Activated T-cell treated with anti-CD3 and anti-CD28 coated beads, Interleukin-2, amount 50 U/mL, for 72 hours (primary cell): Measurements from ENCODE around the gene U2AF2. TPM values are rescaled to one million over a fixed set of nuclear protein-coding genes. Genes with fewer than 3 reads are reported as not detected.

Source experiments
- ATAC-seq, 2 donors: fragments of 150-1000 bp; cut with Tn5 transposase; replicated peaks in 1 of 2; 2 replicates each; pipeline ENCODE4 v1.10.0; 2021; ENCODE audit warnings: moderate library complexity in 2 of 2, mild to moderate bottlenecking in 1 of 2
- DNase-seq, 2 donors: peaks; one replicate each; pipeline ENCODE4 v3.0.0; 2021 to 2022; ENCODE audit warnings: mixed read lengths in 1 of 2
- H3K27ac Mint-ChIP-seq: one replicate; pipeline ENCODE4 v1.8.0; 2022; ENCODE audit warnings: mild to moderate bottlenecking, moderate library complexity, mixed read lengths
- H3K27me3 Mint-ChIP-seq: one replicate; pipeline ENCODE4 v1.8.0; 2022; ENCODE audit warnings: low read depth, mixed read lengths
- H3K36me3 Mint-ChIP-seq, 2 donors: one replicate each; pipeline ENCODE4 v1.8.0; 2022; ENCODE audit warnings: mixed read lengths in 2 of 2, mild to moderate bottlenecking in 1 of 2; ENCODE audit not compliant: insufficient read depth in 2 of 2
- H3K4me1 Mint-ChIP-seq: one replicate; pipeline ENCODE4 v1.8.0; 2022; ENCODE audit warnings: low read depth, mixed read lengths
- H3K4me3 Mint-ChIP-seq, 2 donors: one replicate each; pipeline ENCODE4 v1.8.0; 2022; ENCODE audit warnings: mild to moderate bottlenecking in 2 of 2, mixed read lengths in 2 of 2, moderate library complexity in 2 of 2
- H3K9me3 Mint-ChIP-seq, 2 donors: one replicate each; pipeline ENCODE4 v1.8.0; 2022; ENCODE audit warnings: mixed read lengths in 2 of 2
- total RNA-seq, 2 donors: library from RNA; stranded (reverse); gene quantifications; one replicate each; pipeline ENCODE4 v1.2.3, GENCODE V29; 2022

Gene U2AF2
- total RNA-seq, 2 donors from 2014 or later, result 128 to 137 TPM

DNA sequence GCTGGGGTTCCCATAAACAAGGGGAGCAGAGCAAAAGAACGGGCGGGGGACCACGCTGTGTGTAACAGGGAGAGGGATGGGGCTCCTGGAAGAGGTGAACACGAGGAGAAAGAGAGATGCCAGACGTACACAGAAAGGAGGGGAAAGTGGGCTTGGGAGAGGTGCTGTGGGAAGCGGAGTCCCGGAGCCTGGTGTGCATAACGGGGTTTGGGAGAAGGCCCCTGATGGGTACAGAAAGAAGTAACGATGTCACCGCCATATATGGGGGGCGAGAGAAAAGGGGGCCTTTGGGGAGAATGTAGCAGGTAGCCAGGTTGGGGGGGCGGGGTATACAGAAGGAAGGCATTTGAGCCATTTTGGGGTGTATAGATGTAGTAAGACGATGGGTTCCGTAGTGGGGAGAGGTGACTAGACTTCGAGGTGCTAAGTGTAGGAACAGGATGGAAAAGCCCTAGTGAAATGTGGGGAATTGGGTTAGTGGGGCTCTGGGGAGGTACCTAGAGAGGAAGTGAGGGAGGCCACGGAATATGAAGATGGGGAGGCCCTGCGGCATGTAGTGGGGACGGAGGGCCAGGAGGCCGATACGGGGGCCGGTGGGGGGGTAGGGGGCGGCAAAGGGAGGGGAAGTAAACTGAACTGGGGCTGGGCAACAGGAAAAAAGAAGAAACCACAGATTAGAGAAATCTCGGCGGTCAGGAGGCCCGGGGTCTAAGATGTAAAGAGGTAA lies 13.2 kb upstream of the U2AF2 start:
- Mint-ChIP-seq H3K36me3 (peaks cover 7 to 20% of the 10 kb centered on the region in 2 donors), H3K4me1 (peaks cover 74% of the 10 kb centered on the region), H3K27me3 (no peaks in the 10 kb centered on the region), H3K9me3 (peaks cover 0 to 2% of the 10 kb centered on the region in 2 donors), H3K4me3 (peak overlapping the region; percentile 89 to 96), H3K27ac (peak overlapping the region; percentile 82)
- DNase-seq, result peak in 1 of 2 donors; percentile 25
- ATAC-seq, result no peak

DNA sequence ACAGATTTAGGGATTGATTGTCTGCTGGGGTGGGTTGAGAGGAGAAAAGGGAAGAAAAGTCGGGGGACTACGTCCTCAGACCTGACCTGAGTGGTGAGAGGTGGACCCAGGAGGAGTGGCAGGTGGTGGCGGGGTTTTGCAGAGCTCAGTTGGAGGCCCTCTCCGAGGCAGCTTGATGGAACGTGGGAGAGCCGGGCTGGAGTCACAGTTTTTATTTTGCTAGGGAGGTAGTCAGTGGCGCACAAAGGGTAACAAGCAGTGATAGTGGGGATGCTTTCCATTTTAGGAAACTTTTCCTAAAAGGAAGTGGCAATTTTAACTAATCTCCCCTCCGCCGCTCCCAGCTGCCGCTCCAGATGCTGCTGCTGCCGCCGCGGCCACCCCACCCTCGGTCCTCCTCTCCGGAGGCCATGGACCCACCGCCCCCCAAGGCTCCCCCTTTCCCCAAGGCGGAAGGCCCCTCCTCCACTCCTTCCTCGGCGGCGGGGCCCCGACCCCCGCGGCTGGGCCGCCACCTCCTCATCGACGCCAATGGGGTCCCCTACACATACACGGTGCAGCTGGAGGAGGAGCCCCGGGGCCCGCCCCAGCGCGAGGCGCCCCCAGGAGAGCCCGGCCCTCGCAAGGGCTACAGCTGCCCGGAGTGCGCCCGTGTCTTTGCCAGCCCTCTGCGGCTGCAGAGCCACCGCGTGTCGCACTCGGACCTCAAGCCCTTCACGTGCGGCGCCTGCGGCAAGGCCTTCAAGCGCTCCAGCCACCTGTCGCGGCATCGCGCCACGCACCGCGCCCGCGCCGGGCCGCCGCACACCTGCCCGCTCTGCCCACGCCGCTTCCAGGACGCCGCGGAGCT lies 12.5 kb upstream of the U2AF2 start:
- Mint-ChIP-seq H3K4me3 (peak overlapping the region; percentile 89 to 96), H3K4me1 (peaks cover 74% of the 10 kb centered on the region), H3K27me3 (no peaks in the 10 kb centered on the region), H3K27ac (peak overlapping the region; percentile 90), H3K36me3 (peaks cover 7 to 22% of the 10 kb centered on the region in 2 donors), H3K9me3 (peaks cover 0 to 2% of the 10 kb centered on the region in 2 donors)
- ATAC-seq (peak in 1 of 2 donors; percentile 10), DNase-seq (peak in 1 of 2 donors; percentile 49)

DNA sequence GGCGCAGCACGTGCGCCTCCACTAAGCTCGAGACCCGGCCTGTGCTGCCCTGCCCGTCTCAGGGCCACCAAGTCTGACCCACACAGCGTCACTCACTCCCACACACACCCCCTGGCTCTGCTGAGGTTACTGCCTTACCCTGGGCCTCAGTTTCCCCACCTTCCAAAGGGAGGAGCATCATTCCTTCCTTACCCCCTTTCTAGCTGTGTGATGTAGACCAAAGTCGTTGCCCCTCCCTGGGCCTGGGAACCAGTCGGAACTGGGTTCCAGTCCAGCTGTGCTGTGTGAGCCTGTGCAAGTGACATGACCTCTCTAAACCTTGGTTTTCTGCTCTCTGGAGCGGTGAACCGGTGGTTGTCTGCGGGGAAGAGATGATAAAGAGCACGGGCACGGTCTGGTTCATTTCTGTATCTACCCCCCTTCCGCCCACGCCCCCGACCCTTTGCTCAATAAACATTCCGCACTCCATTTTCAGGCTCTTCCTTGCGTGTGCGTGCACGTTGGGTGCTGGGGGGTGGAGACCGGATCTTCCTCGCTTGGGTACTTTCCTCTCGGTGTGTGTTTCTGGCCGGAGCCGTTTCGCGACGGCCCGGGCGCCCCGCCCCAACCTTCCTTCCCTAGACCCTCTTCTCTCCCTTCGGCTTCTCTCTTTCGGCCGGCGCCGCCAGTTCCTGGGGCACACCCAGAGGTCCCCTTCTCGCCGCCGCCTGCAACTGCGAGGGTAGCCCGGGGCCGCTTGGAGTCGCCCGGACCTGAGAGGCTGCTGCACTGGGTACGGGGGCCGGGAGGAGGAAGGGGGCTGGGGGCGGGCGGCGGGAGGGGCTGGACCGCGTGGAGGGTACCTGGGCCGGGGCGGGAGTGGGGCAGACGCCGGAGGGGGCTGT lies 11.6 kb upstream of the U2AF2 start, which contains the start of gene ZNF581:
Gene ZNF581 (plus strand): TSS at position 647 of the 884 bp plus-strand sequence. CDS start 923 bp downstream, outside the sequence.
- H3K27ac Mint-ChIP-seq, result peak within 1 kb of the TSS; percentile 90
- H3K36me3 Mint-ChIP-seq, result peaks cover 7 to 19% of the 10 kb centered on the region in 2 donors
- H3K4me3 Mint-ChIP-seq, result peak within 1 kb of the TSS; percentile 89 to 96
- no peaks in the 10 kb centered on the region for H3K27me3 Mint-ChIP-seq
- peak; percentile 84 to 85 for DNase-seq
- peaks cover 71% of the 10 kb centered on the region for H3K4me1 Mint-ChIP-seq
- peaks cover 0 to 2% of the 10 kb centered on the region in 2 donors for H3K9me3 Mint-ChIP-seq
- ATAC-seq, result peak; percentile 56 to 64

DNA sequence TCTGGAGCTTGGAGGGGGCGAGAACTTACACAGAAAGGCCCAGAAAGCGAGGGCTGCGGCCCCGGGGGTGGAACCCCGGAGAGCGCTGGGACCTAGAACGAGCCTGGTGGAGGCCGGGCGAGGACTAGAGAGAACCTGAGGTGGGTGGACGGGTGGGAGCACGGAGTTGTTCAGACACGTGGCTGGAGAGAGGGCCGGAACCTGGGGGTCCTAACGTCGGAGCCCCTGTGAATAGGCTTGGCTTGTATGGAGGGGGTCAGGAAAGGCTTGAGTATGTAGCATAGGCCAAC lies 11.0 kb upstream of the U2AF2 start:
- Mint-ChIP-seq H3K27ac (peak overlapping the region; percentile 88), H3K4me1 (peaks cover 69% of the 10 kb centered on the region), H3K9me3 (peaks cover 0 to 2% of the 10 kb centered on the region in 2 donors), H3K27me3 (no peaks in the 10 kb centered on the region), H3K36me3 (peaks cover 7 to 19% of the 10 kb centered on the region in 2 donors), H3K4me3 (peak overlapping the region; percentile 89 to 96)
- DNase-seq, result no peak
- no peak for ATAC-seq

DNA sequence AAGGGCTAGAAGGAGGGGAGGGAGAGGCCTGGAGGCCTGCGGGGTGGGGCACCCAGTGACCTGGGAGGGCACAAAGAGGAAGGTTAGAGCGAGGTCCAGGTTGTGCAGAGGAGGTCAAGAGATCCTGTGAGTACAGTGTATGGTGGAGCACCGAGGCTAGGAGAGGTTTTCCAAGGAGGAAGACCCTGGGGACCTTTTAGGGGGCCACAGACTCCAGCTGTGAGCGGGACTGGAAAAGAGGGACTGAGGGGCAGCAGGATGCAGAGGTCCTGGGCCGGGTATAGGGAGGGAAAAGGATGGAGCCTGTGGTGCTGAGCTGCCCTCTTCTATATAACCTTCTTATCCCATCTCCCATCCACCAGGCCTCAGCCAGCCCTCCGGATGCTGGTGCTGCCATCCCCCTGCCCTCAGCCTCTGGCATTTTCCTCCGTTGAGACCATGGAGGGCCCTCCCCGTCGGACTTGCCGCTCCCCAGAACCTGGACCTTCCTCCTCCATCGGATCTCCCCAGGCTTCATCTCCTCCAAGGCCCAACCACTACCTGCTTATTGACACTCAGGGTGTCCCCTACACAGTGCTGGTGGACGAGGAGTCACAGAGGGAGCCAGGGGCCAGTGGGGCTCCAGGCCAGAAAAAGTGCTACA lies 10.5 kb upstream of the U2AF2 start:
- no peak for ATAC-seq
- H3K36me3 Mint-ChIP-seq, result peaks cover 5 to 16% of the 10 kb centered on the region in 2 donors
- H3K4me1 Mint-ChIP-seq, result peaks cover 69% of the 10 kb centered on the region
- DNase-seq, result no peak
- no peaks in the 10 kb centered on the region for H3K27me3 Mint-ChIP-seq
- peak overlapping the region; percentile 89 to 96 for H3K4me3 Mint-ChIP-seq
- peak overlapping the region; percentile 88 for H3K27ac Mint-ChIP-seq
- no peaks in the 10 kb centered on the region for H3K9me3 Mint-ChIP-seq

GRCh38 chr19:55644842-55645511 lies 9.9 kb upstream of the U2AF2 start:
- Mint-ChIP-seq H3K9me3 (no peaks in the 10 kb centered on the region), H3K27me3 (no peaks in the 10 kb centered on the region), H3K27ac (no peak overlapping the region), H3K4me3 (peak overlapping the region; percentile 89 to 96), H3K36me3 (peaks cover 5 to 20% of the 10 kb centered on the region in 2 donors), H3K4me1 (peaks cover 69% of the 10 kb centered on the region)
- no peak for DNase-seq
- ATAC-seq, result no peak

GRCh38 chr19:55645512-55645881 lies 9.3 kb upstream of the U2AF2 start:
- H3K27ac Mint-ChIP-seq, result peak overlapping the region; percentile 44
- DNase-seq (no peak), ATAC-seq (no peak)
- H3K9me3 Mint-ChIP-seq, result no peaks in the 10 kb centered on the region
- peak overlapping the region; percentile 89 to 96 for H3K4me3 Mint-ChIP-seq
- H3K36me3 Mint-ChIP-seq, result peaks cover 5 to 20% of the 10 kb centered on the region in 2 donors
- H3K27me3 Mint-ChIP-seq, result no peaks in the 10 kb centered on the region
- peaks cover 69% of the 10 kb centered on the region for H3K4me1 Mint-ChIP-seq

DNA sequence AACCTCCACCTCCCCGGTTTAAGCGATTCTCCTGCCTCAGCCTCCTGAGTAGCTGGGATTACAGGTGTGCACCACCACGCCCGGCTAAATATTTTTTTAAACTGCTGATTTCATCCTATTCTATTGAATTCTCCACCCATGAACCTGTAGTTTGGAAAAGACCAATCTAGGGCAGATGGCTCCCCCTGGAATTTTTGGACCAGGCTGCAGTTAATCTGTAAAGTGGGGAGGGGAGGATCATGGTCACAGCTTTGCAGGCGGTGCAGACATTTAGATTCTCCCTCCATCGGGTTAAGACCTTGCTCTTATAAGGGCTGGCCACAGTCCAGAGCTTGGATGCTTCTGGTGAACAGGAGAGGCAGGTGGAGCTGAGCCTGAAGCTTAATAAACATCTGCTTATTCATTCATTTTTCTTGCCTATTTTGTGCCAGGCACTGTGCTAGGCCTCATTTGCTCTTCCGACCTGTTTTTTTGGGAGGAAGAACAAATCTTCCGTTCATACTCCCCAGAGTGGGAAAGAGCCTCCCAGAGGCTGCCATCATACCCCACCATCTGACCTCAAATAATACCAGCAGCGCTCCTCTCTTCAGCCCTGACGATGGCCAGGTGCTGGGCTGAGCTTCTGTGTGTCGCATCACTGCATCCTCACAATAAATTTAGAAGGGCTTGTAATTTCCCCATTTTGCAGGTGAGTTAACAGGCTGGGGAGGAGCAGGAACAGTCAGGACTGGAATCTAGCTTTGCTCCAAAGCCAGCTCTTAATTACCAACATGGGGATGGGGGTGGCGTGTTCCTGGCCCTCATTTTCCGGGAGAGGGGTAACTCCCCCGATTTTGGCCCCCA lies 7.7 kb upstream of the U2AF2 start:
- peaks cover 73% of the 10 kb centered on the region for H3K4me1 Mint-ChIP-seq
- no peak overlapping the region for H3K27ac Mint-ChIP-seq
- no peaks in the 10 kb centered on the region for H3K9me3 Mint-ChIP-seq
- DNase-seq, result no peak
- no peak for ATAC-seq
- H3K4me3 Mint-ChIP-seq, result peak overlapping the region; percentile 90
- no peaks in the 10 kb centered on the region for H3K27me3 Mint-ChIP-seq
- H3K36me3 Mint-ChIP-seq, result peaks cover 3 to 16% of the 10 kb centered on the region in 2 donors

DNA sequence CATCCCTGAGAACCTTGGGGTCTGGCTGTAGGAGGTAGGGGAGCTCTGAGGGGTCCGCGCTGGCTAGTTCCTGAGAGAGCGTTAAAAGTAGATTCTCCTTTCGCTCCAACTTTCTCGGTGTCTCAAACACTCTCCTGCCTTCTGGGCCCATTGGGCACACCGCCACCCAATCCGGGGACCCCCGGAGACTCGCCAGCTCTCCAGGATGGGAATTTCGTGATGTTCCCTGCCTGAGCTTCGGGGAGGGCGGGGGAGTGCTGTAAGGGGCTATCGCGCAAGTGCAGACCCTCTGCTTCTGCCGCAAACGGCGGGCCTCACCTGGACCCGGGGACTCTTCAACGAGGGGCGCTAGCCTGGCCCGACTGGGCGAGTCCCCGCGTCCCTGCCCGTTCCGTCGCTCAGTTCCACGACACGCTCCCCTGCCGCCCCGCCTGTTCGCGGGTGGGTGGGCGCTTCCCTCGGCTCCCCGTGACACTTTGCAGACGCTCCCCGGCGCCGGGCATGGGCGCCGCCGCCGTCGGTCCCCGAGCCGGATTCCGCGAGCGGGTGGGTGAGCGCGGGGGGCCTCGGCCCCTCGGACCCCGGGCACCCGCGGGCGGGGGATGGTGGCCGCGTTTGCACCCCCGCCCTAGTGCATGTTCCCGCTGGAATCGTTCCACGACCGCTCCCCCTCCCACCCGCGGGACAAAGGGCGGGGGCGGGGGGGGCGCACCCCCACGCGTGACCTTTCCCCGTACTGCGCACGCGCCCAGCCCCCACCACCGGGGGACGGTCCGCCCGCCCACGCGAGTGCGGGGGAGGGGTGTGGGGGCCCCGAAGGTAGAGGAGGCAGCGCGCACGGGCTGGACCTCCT lies 6.9 kb upstream of the U2AF2 start, which contains the start of gene CCDC106:
Gene CCDC106 (plus strand): TSS at position 481 of the 853 bp plus-strand sequence. CDS start 835 bp downstream, outside the sequence.
- peak; percentile 23 to 35 for ATAC-seq
- peaks cover 73% of the 10 kb centered on the region for H3K4me1 Mint-ChIP-seq

DNA sequence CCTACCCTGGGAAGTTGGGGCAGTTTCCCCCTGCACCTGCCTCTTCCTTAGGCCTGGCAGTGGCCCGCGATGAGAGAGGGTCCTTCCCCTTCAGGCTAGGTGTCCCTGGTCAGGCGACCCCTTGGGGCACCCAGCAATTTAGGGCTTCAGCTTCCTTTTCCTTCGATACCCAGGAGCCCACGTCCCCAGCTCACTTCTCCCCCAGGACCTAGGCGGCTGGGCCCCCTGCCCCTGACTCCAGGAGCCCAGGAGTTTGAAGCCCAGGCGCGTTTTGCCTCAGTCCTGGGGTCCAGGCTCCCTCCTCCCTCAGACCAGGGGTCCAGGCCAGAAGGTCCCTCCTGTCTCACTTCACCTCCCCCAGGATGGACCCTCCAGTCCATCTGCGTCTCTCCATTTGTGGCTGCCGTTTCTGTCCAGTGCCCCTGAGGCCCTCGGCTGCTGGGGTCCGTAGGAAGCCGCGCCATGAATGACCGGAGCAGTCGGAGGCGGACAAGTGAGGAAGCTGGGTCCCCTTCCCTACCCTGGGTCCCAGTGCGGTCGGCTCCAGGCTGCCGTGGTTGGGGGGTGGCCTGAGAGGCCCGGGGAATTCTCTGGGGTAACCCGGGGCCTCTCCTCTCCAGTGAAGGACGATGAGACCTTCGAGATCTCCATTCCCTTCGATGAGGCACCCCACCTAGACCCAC lies 6.1 kb upstream of the U2AF2 start:
- peaks cover 0 to 11% of the 10 kb centered on the region in 2 donors for H3K36me3 Mint-ChIP-seq
- ATAC-seq, result no peak
- no peaks in the 10 kb centered on the region for H3K9me3 Mint-ChIP-seq

More for the DNA sequence above, 6.9 kb upstream of the U2AF2 start, which contains the start of gene CCDC106:
- no peaks in the 10 kb centered on the region for H3K9me3 Mint-ChIP-seq
- peaks cover 2 to 14% of the 10 kb centered on the region in 2 donors for H3K36me3 Mint-ChIP-seq
- peak within 1 kb of the TSS; percentile 80 for H3K27ac Mint-ChIP-seq
- peak; percentile 62 to 63 for DNase-seq
- H3K27me3 Mint-ChIP-seq, result no peaks in the 10 kb centered on the region
- peak within 1 kb of the TSS; percentile 90 to 92 for H3K4me3 Mint-ChIP-seq

More for the DNA sequence above, 6.1 kb upstream of the U2AF2 start:
- Mint-ChIP-seq H3K4me3 (peak overlapping the region; percentile 78 to 92), H3K27ac (peak overlapping the region; percentile 80), H3K4me1 (peaks cover 66% of the 10 kb centered on the region), H3K27me3 (no peaks in the 10 kb centered on the region)
- DNase-seq, result no peak
